ENCODE measurements around the gene SIK3. TPM values are rescaled to one million over a fixed set of nuclear protein-coding genes. Genes with fewer than 3 reads are reported as not detected.
"Not testable (repeated sequence)": the region's sequence is repeated elsewhere in the genome, so short reads cannot be mapped to it uniquely, and the experiment has no call there.

The SIK3 gene
- total RNA-seq, 4 donors from 2014 or later, result 14.1 to 77.0 (median 40.7) TPM

DNA sequence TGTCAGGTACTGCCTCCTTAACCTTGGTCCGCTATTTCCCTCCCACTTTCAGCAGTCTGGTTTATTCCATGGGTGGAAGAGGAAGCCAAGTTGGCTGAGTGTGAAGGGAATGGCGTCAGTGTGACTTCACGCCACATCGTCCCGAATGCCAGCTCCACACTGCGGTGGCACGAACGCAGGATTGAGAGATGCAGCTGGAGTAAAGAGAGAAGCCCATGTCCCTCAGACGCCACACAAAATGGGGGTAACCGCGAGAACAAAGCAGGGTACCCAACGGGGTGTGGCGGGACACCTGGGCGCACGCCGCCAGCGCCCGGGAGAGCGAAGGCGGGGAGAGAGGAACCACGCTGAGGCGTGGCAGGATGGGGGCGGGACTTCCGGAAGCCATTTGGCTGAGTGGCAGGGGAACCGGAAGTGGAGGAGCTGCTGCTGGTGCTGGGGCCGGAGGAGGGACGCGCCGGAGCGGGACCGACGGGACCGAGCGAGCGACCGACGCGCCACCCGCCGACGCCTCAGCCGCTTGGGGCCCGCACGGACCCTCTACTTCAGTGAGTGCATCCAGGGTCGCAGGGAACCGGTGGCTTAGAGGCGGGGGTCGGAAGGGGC lies 45.7 kb upstream of the SIK3 start, which contains the start of gene PAFAH1B2:
TSS of gene PAFAH1B2 (plus strand) at position 417 of the 606 bp plus-strand sequence. CDS start 8,161 bp downstream, outside the sequence.
- peak; percentile 54 to 84 for TF ChIP-seq POLR2A (IDR thresholded peaks at IDR 0.05)
- TF ChIP-seq, protein P1, sequence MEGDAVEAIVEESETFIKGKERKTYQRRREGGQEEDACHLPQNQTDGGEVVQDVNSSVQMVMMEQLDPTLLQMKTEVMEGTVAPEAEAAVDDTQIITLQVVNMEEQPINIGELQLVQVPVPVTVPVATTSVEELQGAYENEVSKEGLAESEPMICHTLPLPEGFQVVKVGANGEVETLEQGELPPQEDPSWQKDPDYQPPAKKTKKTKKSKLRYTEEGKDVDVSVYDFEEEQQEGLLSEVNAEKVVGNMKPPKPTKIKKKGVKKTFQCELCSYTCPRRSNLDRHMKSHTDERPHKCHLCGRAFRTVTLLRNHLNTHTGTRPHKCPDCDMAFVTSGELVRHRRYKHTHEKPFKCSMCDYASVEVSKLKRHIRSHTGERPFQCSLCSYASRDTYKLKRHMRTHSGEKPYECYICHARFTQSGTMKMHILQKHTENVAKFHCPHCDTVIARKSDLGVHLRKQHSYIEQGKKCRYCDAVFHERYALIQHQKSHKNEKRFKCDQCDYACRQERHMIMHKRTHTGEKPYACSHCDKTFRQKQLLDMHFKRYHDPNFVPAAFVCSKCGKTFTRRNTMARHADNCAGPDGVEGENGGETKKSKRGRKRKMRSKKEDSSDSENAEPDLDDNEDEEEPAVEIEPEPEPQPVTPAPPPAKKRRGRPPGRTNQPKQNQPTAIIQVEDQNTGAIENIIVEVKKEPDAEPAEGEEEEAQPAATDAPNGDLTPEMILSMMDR (IDR thresholded peaks at IDR 0.05), result no peak
- intact Hi-C loops (cut with DNase I; ENCODE audit: low total_unique reads), result no loop called here
- H3K27ac ChIP-seq, result peak within 1 kb of the TSS; percentile 89 to 92

DNA sequence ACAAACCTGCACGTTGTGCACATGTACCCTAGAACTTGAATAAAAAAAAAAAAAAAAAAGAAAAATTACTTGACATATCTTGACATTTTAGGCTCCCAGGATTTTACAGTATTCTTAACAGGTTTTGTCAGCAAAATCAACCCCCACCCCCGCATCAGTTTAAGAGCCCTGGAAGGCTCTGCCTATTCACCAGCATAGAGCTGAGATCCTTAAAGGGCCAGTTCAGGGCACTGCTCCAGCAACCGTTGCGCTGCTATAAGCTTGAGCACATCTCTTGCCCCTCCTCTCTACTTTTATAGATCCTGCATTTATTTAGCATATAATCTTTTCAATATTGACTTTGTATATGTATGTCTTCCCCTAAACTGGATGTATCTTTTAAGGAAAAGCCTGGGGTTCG lies 45.2 kb upstream of the SIK3 start:
- TF ChIP-seq, protein P1 (IDR thresholded peaks at IDR 0.05), result no peak
- TF ChIP-seq POLR2A (IDR thresholded peaks at IDR 0.05), result no peak
- Histone ChIP-seq H3K4me1 (peaks cover 0 to 9% of the 10 kb centered on the region in 2 donors), H3K27ac (peak overlapping the region; percentile 89 to 92), H3K4me3 (peak overlapping the region; percentile 81 to 91), H3K27me3 (no peaks in the 10 kb centered on the region), H3K9me3 (no peaks in the 10 kb centered on the region), H3K36me3 (no peaks in the 10 kb centered on the region)
- DNase-seq, result peak; percentile 50 to 69
- intact Hi-C loops (cut with DNase I; ENCODE audit: low total_unique reads), result no loop called here

More for the DNA sequence above, 45.7 kb upstream of the SIK3 start, which contains the start of gene PAFAH1B2:
- Histone ChIP-seq H3K4me1 (peaks cover 0 to 9% of the 10 kb centered on the region in 2 donors), H3K4me3 (peak within 1 kb of the TSS; percentile 81 to 91), H3K9me3 (no peaks in the 10 kb centered on the region), H3K36me3 (no peaks in the 10 kb centered on the region), H3K27me3 (no peaks in the 10 kb centered on the region)
- DNase-seq, result peak; percentile 95 to 96

DNA sequence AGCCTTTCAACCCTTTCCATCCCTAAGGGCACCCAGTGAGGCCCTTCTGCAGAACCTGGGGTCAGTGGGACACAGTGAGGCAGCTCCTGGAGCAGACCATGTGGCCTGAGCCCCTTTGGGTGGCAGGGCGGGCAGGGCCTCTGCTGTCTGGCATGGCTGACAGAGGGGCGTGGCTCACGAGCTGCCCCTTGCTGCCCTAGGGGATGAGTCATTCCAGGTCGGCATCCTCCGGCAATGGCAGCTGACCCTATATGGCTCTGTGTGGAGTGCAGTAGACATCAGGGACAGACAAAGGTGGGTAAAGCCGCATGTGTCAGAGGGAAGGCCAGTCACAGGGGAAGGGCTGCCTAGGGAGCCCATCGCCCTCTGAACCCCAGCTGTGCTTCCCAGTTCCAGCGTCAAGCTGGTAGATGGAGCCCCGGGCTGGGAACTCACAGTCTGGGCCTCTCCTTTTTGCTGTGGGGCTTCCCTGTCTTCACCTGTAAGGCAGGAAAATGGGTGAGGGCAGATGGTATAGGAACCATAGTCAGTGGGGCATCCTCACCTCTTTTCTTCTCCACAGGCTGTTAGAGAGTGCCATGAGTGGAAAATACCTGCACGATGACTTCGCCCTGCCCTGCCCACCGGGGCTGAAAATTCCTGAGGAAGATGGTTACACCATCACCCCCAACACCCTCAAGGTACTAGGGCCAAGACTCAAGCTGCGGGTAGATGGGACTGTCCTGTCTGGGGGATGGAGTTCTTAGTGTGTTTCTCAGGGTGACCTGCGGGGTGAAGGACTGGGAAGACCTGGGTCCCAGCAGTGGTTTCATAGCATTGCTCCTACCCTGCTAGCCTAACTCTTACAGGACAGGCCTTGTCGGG lies 39.2 kb upstream of the SIK3 start:
- intact Hi-C loops (cut with DNase I; ENCODE audit: low total_unique reads), result not testable (repeated sequence)

DNA sequence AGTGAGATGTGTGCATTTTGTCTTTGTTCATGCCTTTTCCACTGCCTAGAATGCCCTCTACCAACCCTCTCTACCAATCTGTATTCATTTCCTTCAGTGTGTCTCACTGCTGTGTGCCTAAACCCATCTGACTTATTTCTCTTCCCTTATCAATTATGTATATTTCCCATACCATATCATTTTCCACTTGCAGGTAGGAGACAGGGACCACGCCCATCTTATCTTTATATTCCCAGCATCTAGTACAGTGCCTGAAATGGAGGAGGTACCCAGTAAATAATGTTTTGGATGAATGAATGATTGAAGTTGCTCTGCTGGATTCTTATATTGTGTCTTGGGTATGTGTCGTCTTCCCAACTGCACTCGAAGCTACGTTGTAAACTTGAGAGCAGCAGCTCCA lies 36.8 kb upstream of the SIK3 start:
- H3K4me1 ChIP-seq; H3K27ac ChIP-seq; H3K27me3 ChIP-seq; H3K36me3 ChIP-seq; H3K9me3 ChIP-seq; H3K4me3 ChIP-seq; intact Hi-C loops (cut with DNase I; ENCODE audit: low total_unique reads); DNase-seq: not testable (repeated sequence)

More for the DNA sequence above, 39.2 kb upstream of the SIK3 start:
- H3K27me3 ChIP-seq, H3K4me3 ChIP-seq, H3K36me3 ChIP-seq, H3K4me1 ChIP-seq, H3K9me3 ChIP-seq, DNase-seq: not testable (repeated sequence)
- H3K27ac ChIP-seq, result peak overlapping the region in 1 of 2 donors; percentile 57

DNA sequence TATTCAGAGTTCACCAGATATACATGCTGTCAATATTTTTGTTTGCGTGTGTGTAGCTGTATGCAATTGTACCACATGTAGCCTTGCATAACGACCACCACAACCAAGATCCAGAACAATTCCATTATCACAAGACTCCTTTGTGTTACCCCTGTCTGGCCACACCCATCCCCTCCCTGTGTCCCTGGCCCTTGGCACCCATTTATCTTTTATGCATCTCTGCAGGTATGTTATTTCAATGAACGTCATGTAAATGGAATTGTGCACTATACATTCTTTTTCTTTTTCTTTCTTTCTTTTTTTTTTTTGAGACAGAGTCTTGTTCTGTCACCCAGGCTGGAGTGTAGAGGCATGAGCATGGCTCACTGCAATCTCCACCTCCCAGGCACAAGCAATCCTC lies 36.2 kb upstream of the SIK3 start:
- H3K27ac ChIP-seq, result no peak overlapping the region
- no peaks in the 10 kb centered on the region for H3K27me3 ChIP-seq
- no peaks in the 10 kb centered on the region for H3K9me3 ChIP-seq
- H3K4me1 ChIP-seq, result no peaks in the 10 kb centered on the region
- no peaks in the 10 kb centered on the region for H3K36me3 ChIP-seq
- no peak overlapping the region for H3K4me3 ChIP-seq
- intact Hi-C loops (cut with DNase I; ENCODE audit: low total_unique reads), result no loop called here
- DNase-seq, result no peak
- no peak for TF ChIP-seq POLR2A (IDR thresholded peaks at IDR 0.05)
- TF ChIP-seq, protein P1 (IDR thresholded peaks at IDR 0.05), result no peak

DNA sequence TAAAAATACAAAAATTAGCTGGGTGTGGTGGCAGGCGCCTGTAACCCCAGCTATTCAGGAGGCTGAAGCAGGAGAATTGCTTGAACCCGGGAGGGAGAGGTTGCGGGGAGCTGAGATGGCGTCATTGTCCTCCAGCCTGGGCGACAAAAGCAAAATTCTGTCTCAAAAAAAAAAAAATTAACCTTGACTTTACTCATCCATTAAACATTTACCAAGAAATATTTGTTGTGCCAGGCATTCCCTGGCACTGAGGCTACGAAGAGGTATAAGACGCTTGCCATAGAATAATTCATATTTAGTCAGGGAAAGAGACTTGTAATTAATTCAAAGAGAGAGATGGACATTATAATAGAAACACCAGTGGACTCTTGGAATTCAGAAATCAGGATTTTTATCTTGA lies 32.7 kb upstream of the SIK3 start:
- intact Hi-C loops (cut with DNase I; ENCODE audit: low total_unique reads), result no loop called here
- no peaks in the 10 kb centered on the region for H3K4me1 ChIP-seq
- no peaks in the 10 kb centered on the region for H3K27me3 ChIP-seq
- no peak for DNase-seq
- H3K36me3 ChIP-seq, result no peaks in the 10 kb centered on the region
- H3K27ac ChIP-seq, result no peak overlapping the region
- H3K9me3 ChIP-seq, result no peaks in the 10 kb centered on the region
- no peak for TF ChIP-seq POLR2A (IDR thresholded peaks at IDR 0.05)
- TF ChIP-seq, protein P1 (IDR thresholded peaks at IDR 0.05), result no peak
- no peak overlapping the region for H3K4me3 ChIP-seq

DNA sequence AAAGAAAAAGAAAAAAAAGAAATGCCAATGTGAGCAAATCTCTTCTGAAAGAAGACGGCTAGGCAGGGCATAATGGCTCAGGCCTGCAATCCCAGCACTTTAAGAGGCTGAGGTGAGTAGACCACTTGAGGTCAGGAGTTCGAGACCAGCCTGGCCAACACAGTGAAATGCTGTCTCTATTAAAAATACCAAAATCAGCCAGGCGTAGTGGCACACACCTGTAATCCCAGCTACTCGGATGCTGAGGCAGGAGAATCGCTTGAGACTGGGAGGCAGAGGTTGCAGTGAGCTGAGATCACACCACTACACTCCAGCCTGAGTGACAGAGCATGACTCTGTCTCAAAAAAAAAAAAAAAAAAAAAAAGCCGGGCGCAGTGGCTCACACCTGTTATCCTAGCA lies 32.2 kb upstream of the SIK3 start:
- H3K9me3 ChIP-seq; H3K4me1 ChIP-seq; H3K27ac ChIP-seq; intact Hi-C loops (cut with DNase I; ENCODE audit: low total_unique reads); H3K4me3 ChIP-seq; H3K27me3 ChIP-seq; H3K36me3 ChIP-seq; DNase-seq: not testable (repeated sequence)
